ENCODE data around the gene TM7SF2. TPM values are rescaled to one million over a fixed set of nuclear protein-coding genes. Genes with fewer than 3 reads are reported as not detected.

TM7SF2 gene
- total and polyA plus RNA-seq, 2 of the 8 experiments (the other 6 are each of a cell fraction or from before 2014, with no cell fraction given): 40.1 to 96.0 TPM

DNA sequence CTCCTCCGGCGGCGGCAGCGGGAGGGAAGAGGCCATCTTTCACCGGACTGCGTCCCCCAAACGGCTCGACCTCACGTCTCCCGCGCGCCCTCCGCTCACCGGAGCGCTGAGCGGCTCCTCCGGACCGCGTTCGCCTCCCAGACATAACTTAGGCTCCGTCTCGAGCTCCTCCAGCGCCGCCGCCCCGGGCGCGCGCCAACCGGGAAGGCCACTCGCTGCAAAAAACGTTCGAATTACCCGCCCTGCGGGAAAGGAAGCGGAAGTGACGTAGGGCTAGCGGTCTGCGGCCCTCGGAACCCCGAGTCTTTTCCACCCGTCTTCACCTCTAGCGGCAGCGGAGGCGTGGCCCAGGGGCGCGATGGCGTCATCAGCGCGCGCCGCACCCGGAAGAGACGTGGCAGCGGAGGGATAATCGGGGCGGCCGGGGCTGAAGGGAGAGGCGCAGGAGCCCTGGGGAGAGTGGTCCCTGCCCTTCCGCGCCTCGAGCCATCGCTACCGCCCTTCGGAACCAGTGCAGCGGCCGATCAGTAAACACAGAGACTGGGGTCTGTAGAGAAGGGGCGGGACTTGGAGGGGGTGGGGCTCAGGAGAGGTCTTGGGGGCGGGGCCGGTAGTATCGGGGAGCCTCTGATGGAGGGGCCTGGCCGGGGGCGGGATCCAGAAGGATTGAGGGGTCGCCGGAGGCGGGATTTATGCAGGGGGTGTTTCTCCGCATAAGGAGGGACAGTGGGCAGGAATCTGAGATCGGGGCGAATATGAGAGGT is 27.7 kb upstream of the TM7SF2 start, which contains the start of the genes CDCA5 and ZFPL1 (continued):
- TF ChIP-seq, protein P1, sequence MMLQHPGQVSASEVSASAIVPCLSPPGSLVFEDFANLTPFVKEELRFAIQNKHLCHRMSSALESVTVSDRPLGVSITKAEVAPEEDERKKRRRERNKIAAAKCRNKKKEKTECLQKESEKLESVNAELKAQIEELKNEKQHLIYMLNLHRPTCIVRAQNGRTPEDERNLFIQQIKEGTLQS (IDR thresholded peaks at IDR 0.05; ENCODE audit: insufficient read depth, low read depth, low read length): peak; percentile 91
- no peak for TF ChIP-seq CHD1 (IDR thresholded peaks at IDR 0.05; ENCODE audit: low read depth, low read length)
- peak; percentile 21 to 98; a peak in 2 of 4 replicates for TF ChIP-seq SIN3A (conservative IDR thresholded peaks at IDR 0.05 in 1 of 2, IDR thresholded peaks at IDR 0.05 in 1 of 2; ENCODE audit: low read depth in 1 of 2, low read length in 2 of 2)
- TF ChIP-seq BACH1 (IDR thresholded peaks at IDR 0.05; ENCODE audit: low read length): peak; percentile 66; the same call in 1 of the 2 replicates
- TF ChIP-seq, protein P2, sequence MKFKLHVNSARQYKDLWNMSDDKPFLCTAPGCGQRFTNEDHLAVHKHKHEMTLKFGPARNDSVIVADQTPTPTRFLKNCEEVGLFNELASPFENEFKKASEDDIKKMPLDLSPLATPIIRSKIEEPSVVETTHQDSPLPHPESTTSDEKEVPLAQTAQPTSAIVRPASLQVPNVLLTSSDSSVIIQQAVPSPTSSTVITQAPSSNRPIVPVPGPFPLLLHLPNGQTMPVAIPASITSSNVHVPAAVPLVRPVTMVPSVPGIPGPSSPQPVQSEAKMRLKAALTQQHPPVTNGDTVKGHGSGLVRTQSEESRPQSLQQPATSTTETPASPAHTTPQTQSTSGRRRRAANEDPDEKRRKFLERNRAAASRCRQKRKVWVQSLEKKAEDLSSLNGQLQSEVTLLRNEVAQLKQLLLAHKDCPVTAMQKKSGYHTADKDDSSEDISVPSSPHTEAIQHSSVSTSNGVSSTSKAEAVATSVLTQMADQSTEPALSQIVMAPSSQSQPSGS (IDR thresholded peaks at IDR 0.05; ENCODE audit: low read length): no peak
- peak; percentile 54 to 85 for TF ChIP-seq POLR2A (IDR thresholded peaks at IDR 0.05; ENCODE audit: control extremely low read depth in 1 of 2, low read depth in 2 of 2, low read length in 2 of 2)
- TF ChIP-seq ZNF274 (IDR thresholded peaks at IDR 0.05; ENCODE audit: borderline replicate concordance, extremely low read depth, low read length): no peak
- TF ChIP-seq GABPA (IDR thresholded peaks at IDR 0.05; ENCODE audit: borderline replicate concordance, insufficient read depth, low read length): peak; percentile 87
